TTC549 (cell line): ENCODE measurements around the gene HNF1B.

Experiments used
- FAIRE-seq: peaks from 2 replicates; lab custom pipeline; 2012; peaks lifted over from hg19 to GRCh38; lab: Jason Lieb, UNC

The HNF1B gene

DNA sequence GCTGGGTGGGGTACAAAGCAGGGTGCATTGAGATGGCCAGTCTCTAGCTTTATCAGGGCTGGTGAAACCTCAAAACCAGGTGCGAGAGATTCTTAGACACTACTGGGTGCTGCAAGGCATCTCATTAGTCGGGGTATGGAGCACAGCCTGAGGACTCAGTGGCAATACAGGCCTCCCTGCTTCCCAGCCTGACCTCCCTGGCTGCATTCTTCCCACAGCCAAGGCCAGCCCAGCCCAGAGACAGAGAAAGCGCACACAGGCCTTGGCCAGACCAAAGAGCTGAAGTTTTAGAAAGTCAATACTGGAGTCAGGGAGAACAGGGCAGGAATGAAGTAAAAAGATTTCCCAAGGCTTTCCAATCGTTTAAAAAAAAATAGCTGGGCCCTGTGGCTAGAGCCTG is 12.5 kb downstream of the HNF1B start:
- FAIRE-seq, result no peak

GRCh38 chr17:37731056-37731455 is 13.8 kb downstream of the HNF1B start:
- FAIRE-seq, result no peak

DNA sequence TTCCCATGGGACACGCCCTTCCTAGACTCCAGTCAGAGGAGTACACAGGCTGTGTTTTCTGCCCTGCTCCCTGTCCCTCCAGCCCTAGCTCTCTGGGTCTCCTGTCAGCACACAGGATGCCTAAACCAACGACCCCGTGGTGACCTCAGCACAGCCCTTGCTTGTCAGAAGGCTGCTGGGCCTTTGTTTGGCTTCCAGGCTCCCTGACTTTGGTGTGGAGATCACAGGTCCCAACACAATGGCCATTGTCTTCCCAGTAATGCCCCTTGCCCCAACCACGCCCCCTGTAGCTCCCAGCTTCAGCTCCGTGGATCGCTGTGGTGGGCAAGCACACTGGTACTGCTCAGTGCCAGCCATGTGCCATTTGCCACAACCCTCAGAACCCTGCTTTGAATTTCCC is 15.0 kb downstream of the HNF1B start:
- no peak for FAIRE-seq

GRCh38 chr17:37726891-37727675 is 17.8 kb downstream of the HNF1B start:
- no peak for FAIRE-seq

GRCh38 chr17:37726248-37726647 is 18.6 kb downstream of the HNF1B start:
- FAIRE-seq, result no peak

DNA sequence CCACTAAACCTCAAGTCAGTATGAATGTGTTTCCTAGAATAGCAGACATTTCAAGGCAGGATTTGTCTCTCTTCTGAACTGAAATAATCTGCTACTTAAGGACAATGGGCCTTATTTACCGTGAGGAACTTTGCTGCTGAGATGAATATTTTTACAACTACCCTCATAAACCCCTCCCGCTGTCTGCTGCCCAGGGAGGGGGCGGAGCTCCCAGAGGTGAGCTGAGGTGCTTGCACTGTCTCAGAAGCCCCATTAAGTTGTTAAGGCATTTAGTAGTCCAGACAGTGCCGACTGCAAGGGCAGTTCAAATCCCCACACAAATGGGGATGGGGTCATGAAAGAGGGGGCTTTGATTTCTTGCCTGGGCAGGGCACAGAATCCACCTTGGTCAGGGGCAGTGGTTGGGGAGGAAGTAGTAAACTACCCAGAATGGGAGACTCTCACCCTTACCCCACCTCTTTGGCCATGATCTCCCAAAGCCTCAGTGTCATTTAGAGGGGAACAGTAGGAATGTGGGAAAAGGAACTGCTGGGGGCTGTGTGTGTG is 19.2 kb downstream of the HNF1B start:
- FAIRE-seq, result no peak

DNA sequence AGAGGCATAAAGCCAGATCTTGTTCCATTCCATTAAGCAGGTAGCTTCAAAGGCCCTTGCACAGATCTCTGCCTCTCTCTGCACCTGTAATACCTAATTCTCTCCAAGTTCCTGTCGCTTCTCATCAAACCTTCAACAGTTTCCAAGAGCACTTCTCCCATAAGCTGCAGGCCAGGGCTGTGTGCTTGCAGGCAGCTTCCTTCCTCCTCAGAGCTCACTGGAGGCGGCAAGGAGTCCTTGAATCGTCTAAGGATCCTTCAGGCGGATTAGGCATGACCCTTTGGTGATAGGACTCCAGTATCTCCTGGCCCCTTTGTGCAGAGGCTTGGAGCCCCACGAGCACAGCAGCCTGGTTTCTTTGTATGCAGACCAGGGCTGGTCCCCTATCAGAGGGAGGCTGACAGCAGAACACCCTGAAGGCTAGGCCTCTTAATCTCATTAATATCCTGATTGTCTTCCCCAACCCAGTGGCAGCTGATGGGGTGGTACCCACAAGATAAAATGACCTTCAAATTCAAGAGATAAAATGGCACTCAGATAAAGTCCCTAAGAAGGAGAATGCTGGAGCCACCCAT is 19.8 kb downstream of the HNF1B start:
- FAIRE-seq, result no peak

DNA sequence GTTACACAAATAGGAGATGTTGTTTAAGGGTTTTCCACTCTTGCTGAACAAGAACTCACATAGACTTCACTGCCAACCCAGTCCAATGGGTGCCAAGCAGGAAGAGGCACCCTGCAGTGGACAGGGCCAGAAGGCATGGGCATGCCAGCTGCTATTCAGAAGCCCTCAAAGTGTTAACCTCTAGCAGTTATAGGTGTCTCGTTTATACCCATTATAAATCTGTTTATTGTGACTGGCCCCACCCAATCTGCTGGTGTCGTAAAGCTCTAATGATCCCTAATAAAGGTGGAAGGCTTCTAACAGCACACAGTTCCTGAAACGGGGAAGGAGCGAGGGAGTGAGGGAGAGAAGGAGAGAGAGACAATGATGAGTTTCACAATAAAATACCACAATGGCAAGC is 23.9 kb downstream of the HNF1B start:
- FAIRE-seq, result no peak

DNA sequence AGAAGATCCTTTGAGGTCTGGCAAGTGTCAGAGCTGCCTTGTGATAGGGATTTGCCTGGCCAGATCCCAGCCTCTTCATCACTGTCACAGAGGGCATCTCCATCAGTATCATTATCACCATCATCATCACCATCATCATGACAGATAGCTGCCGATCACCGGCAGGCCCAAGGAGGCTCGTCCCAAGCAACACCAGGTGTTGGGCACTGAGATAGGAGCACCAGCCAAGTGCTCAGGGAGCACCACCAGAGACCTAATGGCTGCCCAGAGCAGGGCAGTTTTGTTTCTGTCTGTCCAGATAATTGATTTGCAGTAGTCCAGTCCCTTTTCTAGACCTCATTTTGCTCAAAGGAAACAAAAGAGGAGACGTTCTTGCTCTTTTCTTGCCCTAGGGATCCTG is 25.0 kb downstream of the HNF1B start:
- no peak for FAIRE-seq

GRCh38 chr17:37718324-37719048 is 26.4 kb downstream of the HNF1B start:
- FAIRE-seq, result no peak

DNA sequence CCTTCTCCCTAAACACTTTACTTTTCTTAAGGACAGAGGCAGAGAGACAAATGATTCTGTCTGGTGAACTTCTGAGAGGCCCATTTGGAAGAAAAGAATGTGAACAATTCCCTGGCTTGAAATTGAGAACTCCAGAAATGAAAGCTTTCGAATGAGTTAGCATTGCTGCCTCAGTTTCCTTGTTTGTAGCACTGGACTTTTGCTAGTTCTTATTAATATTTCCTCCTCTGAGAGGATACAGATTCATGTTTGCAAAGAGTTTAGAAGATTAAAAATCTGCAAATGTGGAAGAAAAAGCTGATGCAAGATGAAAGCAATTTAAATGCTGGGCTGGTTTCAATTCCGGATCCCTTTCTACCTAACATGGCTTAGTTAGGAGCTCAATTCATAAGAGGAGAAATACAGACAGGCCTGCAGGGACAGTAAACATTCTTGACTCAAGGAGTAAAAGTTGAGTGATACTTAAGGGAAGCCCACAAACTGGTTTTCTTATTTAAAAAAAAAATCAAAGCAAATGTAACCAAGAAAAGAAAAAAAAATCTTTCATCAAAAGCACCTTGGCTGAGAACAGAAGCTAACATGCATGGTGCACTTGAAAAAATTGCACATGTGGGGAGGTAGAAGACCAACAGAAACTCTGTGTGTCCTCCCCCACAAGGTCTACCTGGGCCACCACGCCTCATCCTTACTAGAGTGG is 27.1 kb downstream of the HNF1B start:
- FAIRE-seq, result no peak

GRCh38 chr17:37714897-37715296 is 30.0 kb downstream of the HNF1B start:
- FAIRE-seq, result no peak

DNA sequence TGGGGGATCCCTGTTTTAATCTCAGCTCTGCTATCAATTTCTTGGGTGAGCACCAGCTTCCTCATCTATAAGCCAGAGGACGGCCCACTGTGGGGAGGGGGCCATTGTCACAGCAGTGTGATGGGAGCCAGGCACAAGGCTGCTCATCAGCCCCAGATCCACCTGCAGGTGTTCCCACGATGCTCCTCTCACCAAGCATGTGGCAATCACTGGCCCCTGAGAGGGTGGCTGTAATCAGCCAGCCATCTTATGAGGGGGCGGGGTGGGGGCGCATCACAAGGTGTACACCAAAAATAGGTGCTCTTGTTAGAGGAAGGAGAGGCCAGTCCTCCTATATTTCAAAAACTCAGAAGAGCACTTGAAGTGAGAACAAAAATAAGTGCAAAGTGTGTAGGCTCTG is 31.2 kb downstream of the HNF1B start:
- no peak for FAIRE-seq

- no peak for FAIRE-seq
Measured at GRCh38 chr17:37713028-37713431, 31.8 kb downstream of the HNF1B start.

GRCh38 chr17:37711113-37711512 is 33.7 kb downstream of the HNF1B start:
- no peak for FAIRE-seq

GRCh38 chr17:37710344-37710886 is 34.4 kb downstream of the HNF1B start:
- FAIRE-seq, result no peak

DNA sequence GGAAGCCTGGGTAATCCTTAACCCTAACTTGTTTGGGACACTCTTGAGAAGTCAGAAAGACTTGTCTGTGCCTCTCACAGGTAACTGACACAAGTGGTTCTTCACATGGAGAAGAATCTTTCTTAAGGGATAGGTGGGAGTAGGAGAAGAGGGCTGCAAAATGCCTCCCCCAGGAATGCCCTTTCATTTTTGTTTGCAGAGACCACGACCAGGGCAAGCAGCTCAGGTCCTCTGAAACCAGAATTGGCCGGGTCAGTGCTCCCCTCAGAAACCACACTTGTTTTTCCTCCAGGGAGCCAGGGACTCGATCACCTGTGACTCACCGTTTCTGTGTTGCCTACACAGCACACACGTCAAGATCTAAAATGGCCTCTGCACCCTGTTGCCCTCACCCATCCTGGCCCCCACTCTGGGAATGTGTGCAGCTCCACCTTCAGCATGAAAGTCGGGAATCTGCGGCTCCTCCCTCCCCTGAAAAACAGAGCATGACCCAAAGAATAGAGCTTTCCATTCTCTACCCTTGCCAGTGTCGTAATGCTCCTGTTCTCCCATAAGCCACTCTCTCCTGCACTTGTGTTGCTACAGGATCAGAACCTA is 36.1 kb downstream of the HNF1B start:
- FAIRE-seq, result no peak

GRCh38 chr17:37708008-37708615 is 36.7 kb downstream of the HNF1B start:
- FAIRE-seq, result no peak

GRCh38 chr17:37706446-37706845 is 38.4 kb downstream of the HNF1B start:
- no peak for FAIRE-seq

- FAIRE-seq, result no peak
Measured at GRCh38 chr17:37702598-37702997, 42.3 kb downstream of the HNF1B start.

- FAIRE-seq, result no peak
Measured at GRCh38 chr17:37701496-37701898, 43.4 kb downstream of the HNF1B start.
